Activated naive CD4-positive, alpha-beta T cell treated with anti-CD3 and anti-CD28 coated beads, Interleukin-2, amount 10 ng/mL, durations not matched to agents 7 days and 5 days (primary cell): Measurements from ENCODE around the gene HEXA.
A peak's percentile ranks its signal among the peaks of the same experiment; 100 is the strongest.

ENCODE experiments used
- CTCF ChIA-PET: fragments of 350-600 bp; sonication (Branson Sonifier 250); formaldehyde crosslinking; loops from one replicate; lab custom pipeline; 2021; ENCODE audit warnings: antibody characterized with exemption; lab: Charles Lee
- DNase-seq: peaks from one replicate; pipeline ENCODE4 v3.0.0-alpha.2; 2020
- H3K27ac Mint-ChIP-seq: one replicate; pipeline ENCODE4 v1.8.0; 2021; ENCODE audit warnings: mild to moderate bottlenecking, moderate library complexity, mixed read lengths
- H3K27me3 Mint-ChIP-seq: one replicate; pipeline ENCODE4 v1.8.0; 2021; ENCODE audit warnings: mild to moderate bottlenecking, mixed read lengths
- H3K36me3 Mint-ChIP-seq: one replicate; pipeline ENCODE4 v1.8.0; 2021; ENCODE audit warnings: mixed read lengths
- H3K4me1 Mint-ChIP-seq: one replicate; pipeline ENCODE4 v1.8.0; 2021; ENCODE audit warnings: mixed read lengths
- H3K4me3 Mint-ChIP-seq: one replicate; pipeline ENCODE4 v1.8.0; 2021; ENCODE audit warnings: mild to moderate bottlenecking, moderate library complexity, mixed read lengths
- H3K9me3 Mint-ChIP-seq: one replicate; pipeline ENCODE4 v1.8.0; 2021; ENCODE audit warnings: mixed read lengths

HEXA gene

GRCh38 chr15:72323752-72324151 lies 52.1 kb downstream of the HEXA start:
- CTCF ChIA-PET = no interaction called here
- Mint-ChIP-seq H3K27me3 (peaks cover 17% of the 10 kb centered on the region), H3K4me3 (no peak overlapping the region)

GRCh38 chr15:72319985-72320671 lies 55.7 kb downstream of the HEXA start, which contains the start of gene CELF6:
Gene CELF6, minus strand, starts transcription at chr15:72320157. Its CDS starts 283 bp downstream, at chr15:72319874.
- Mint-ChIP-seq H3K27me3 (peaks cover 42% of the 10 kb centered on the region), H3K4me1 (peaks cover 20% of the 10 kb centered on the region), H3K36me3 (peaks cover 7% of the 10 kb centered on the region), H3K4me3 (peak within 1 kb of the TSS; percentile 78), H3K27ac (no peak within 1 kb of the TSS), H3K9me3 (peaks cover 2% of the 10 kb centered on the region)
- CTCF ChIA-PET = interaction anchor here (0.7 to 1.4 kb wide), 3 partner anchors 8 to 47 kb away, joined by 3 read pairs; no protein-coding TSS in a partner anchor
- peak; percentile 86 for DNase-seq

More at GRCh38 chr15:72323752-72324151, 52.1 kb downstream of the HEXA start:
- Mint-ChIP-seq H3K27ac (no peak overlapping the region), H3K9me3 (peaks cover 2% of the 10 kb centered on the region), H3K36me3 (peaks cover 12% of the 10 kb centered on the region), H3K4me1 (peaks cover 16% of the 10 kb centered on the region)
- DNase-seq = no peak

GRCh38 chr15:72319360-72319984 lies 56.3 kb downstream of the HEXA start:
- peaks cover 42% of the 10 kb centered on the region for H3K27me3 Mint-ChIP-seq
- H3K4me3 Mint-ChIP-seq = peak overlapping the region; percentile 63
- peaks cover 20% of the 10 kb centered on the region for H3K4me1 Mint-ChIP-seq
- peak; percentile 71 for DNase-seq
- H3K9me3 Mint-ChIP-seq = peaks cover 2% of the 10 kb centered on the region
- peaks cover 5% of the 10 kb centered on the region for H3K36me3 Mint-ChIP-seq
- CTCF ChIA-PET = interaction anchor here (0.7 kb wide), 1 partner anchor 9 kb away, joined by 3 read pairs; no protein-coding TSS in a partner anchor
- no peak overlapping the region for H3K27ac Mint-ChIP-seq

GRCh38 chr15:72318408-72318942 lies 57.3 kb downstream of the HEXA start:
- Mint-ChIP-seq H3K27ac (no peak overlapping the region), H3K4me1 (peaks cover 20% of the 10 kb centered on the region), H3K27me3 (peaks cover 42% of the 10 kb centered on the region), H3K36me3 (no peaks in the 10 kb centered on the region), H3K9me3 (no peaks in the 10 kb centered on the region), H3K4me3 (peak overlapping the region; percentile 63)
- no peak for DNase-seq
- CTCF ChIA-PET = no interaction called here

- no peaks in the 10 kb centered on the region for H3K36me3 Mint-ChIP-seq
- no peak for DNase-seq
- peaks cover 18% of the 10 kb centered on the region for H3K4me1 Mint-ChIP-seq
- H3K9me3 Mint-ChIP-seq = no peaks in the 10 kb centered on the region
- no peak overlapping the region for H3K27ac Mint-ChIP-seq
- H3K4me3 Mint-ChIP-seq = no peak overlapping the region
- CTCF ChIA-PET = interaction anchor here (0.6 kb wide), 1 partner anchor 9 kb away, joined by 3 read pairs; no protein-coding TSS in a partner anchor
- H3K27me3 Mint-ChIP-seq = peaks cover 42% of the 10 kb centered on the region
Observed at GRCh38 chr15:72315706-72316370, 60.0 kb downstream of the HEXA start.

- Mint-ChIP-seq H3K27me3 (peaks cover 34% of the 10 kb centered on the region), H3K27ac (no peak overlapping the region), H3K36me3 (no peaks in the 10 kb centered on the region), H3K4me1 (peaks cover 6% of the 10 kb centered on the region), H3K9me3 (no peaks in the 10 kb centered on the region), H3K4me3 (no peak overlapping the region)
- CTCF ChIA-PET = interaction anchor here (0.6 to 2.4 kb wide), 8 partner anchors 13 to 392 kb away, joined by 3 to 15 read pairs (median 4); no protein-coding TSS in a partner anchor
- no peak for DNase-seq
Observed at GRCh38 chr15:72313881-72314280, 61.9 kb downstream of the HEXA start.

- no peak overlapping the region for H3K4me3 Mint-ChIP-seq
- no peaks in the 10 kb centered on the region for H3K36me3 Mint-ChIP-seq
- H3K9me3 Mint-ChIP-seq = no peaks in the 10 kb centered on the region
- CTCF ChIA-PET = interaction anchor here (0.8 to 2.4 kb wide), 14 partner anchors 13 to 392 kb away, joined by 3 to 15 read pairs (median 4); no protein-coding TSS in a partner anchor
- no peak for DNase-seq
- peaks cover 30% of the 10 kb centered on the region for H3K27me3 Mint-ChIP-seq
- no peak overlapping the region for H3K27ac Mint-ChIP-seq
- H3K4me1 Mint-ChIP-seq = peaks cover 1% of the 10 kb centered on the region
Observed at GRCh38 chr15:72313448-72313840, 62.4 kb downstream of the HEXA start.

- H3K9me3 Mint-ChIP-seq = no peaks in the 10 kb centered on the region
- no peaks in the 10 kb centered on the region for H3K36me3 Mint-ChIP-seq
- no peak overlapping the region for H3K4me3 Mint-ChIP-seq
- H3K27ac Mint-ChIP-seq = no peak overlapping the region
- peaks cover 28% of the 10 kb centered on the region for H3K27me3 Mint-ChIP-seq
- DNase-seq = peak; percentile 74
- no peaks in the 10 kb centered on the region for H3K4me1 Mint-ChIP-seq
- CTCF ChIA-PET = interaction anchor here (0.6 to 2.4 kb wide), 18 partner anchors 8 to 393 kb away, joined by 3 to 15 read pairs (median 4); no protein-coding TSS in a partner anchor
Observed at GRCh38 chr15:72312605-72313447, 63.0 kb downstream of the HEXA start.

- Mint-ChIP-seq H3K36me3 (no peaks in the 10 kb centered on the region), H3K27me3 (peaks cover 8% of the 10 kb centered on the region), H3K9me3 (no peaks in the 10 kb centered on the region), H3K27ac (no peak overlapping the region), H3K4me1 (peaks cover 6% of the 10 kb centered on the region), H3K4me3 (no peak overlapping the region)
- no peak for DNase-seq
- CTCF ChIA-PET = no interaction called here
Observed at GRCh38 chr15:72307026-72307425, 68.8 kb downstream of the HEXA start.

GRCh38 chr15:72306211-72306785 lies 69.5 kb downstream of the HEXA start:
- peak; percentile 74 for DNase-seq
- no peak overlapping the region for H3K27ac Mint-ChIP-seq
- H3K36me3 Mint-ChIP-seq = no peaks in the 10 kb centered on the region
- H3K9me3 Mint-ChIP-seq = no peaks in the 10 kb centered on the region
- CTCF ChIA-PET = no interaction called here
- peaks cover 6% of the 10 kb centered on the region for H3K4me1 Mint-ChIP-seq
- H3K27me3 Mint-ChIP-seq = peaks cover 8% of the 10 kb centered on the region
- H3K4me3 Mint-ChIP-seq = no peak overlapping the region

- Mint-ChIP-seq H3K4me3 (no peak overlapping the region), H3K4me1 (peaks cover 6% of the 10 kb centered on the region), H3K27ac (no peak overlapping the region), H3K36me3 (no peaks in the 10 kb centered on the region), H3K27me3 (peaks cover 4% of the 10 kb centered on the region), H3K9me3 (no peaks in the 10 kb centered on the region)
- CTCF ChIA-PET = interaction anchor here (1.0 kb wide), 1 partner anchor 8 kb away, joined by 4 read pairs; no protein-coding TSS in a partner anchor
- no peak for DNase-seq
Observed at GRCh38 chr15:72304596-72304995, 71.2 kb downstream of the HEXA start.

- DNase-seq = no peak
- Mint-ChIP-seq H3K4me1 (peaks cover 6% of the 10 kb centered on the region), H3K27me3 (no peaks in the 10 kb centered on the region), H3K36me3 (no peaks in the 10 kb centered on the region), H3K9me3 (no peaks in the 10 kb centered on the region), H3K4me3 (no peak overlapping the region), H3K27ac (no peak overlapping the region)
- CTCF ChIA-PET = interaction anchor here (0.6 kb wide), 1 partner anchor 78 kb away, joined by 3 read pairs; no protein-coding TSS in a partner anchor
Observed at GRCh38 chr15:72302955-72303354, 72.9 kb downstream of the HEXA start.
